Germinal center (tissue), 1 donor: ENCODE measurements around the gene SLC25A4.
"Not testable (repeated sequence)": the region's sequence is repeated elsewhere in the genome, so short reads cannot be mapped to it uniquely, and the experiment has no call there.

Experiments used
- DNase-seq: peaks from one replicate; pipeline ENCODE4 v3.0.0; 2012; ENCODE audit warnings: mixed read lengths, low spot score

Gene SLC25A4

GRCh38 chr4:185183622-185184281, 40.7 kb downstream of the SLC25A4 start:
- DNase-seq = peak; percentile 64

- no peak for DNase-seq
Observed at GRCh38 chr4:185186769-185187168, 43.7 kb downstream of the SLC25A4 start.

- no peak for DNase-seq
Observed at GRCh38 chr4:185189606-185190305, 46.7 kb downstream of the SLC25A4 start.

- no peak for DNase-seq
Observed at GRCh38 chr4:185190306-185190856, 47.3 kb downstream of the SLC25A4 start.

- peak; percentile 22 for DNase-seq
Observed at GRCh38 chr4:185192059-185192458, 49.0 kb downstream of the SLC25A4 start.

- no peak for DNase-seq
Observed at GRCh38 chr4:185194924-185195888, 52.1 kb downstream of the SLC25A4 start.

- no peak for DNase-seq
Observed at GRCh38 chr4:185196437-185196836, 53.4 kb downstream of the SLC25A4 start.

- DNase-seq = not testable (repeated sequence)
Observed at GRCh38 chr4:185198189-185198588, 55.1 kb downstream of the SLC25A4 start.
